T-helper 1 cell treated with Interleukin-12 subunit alpha and Interleukin-12 subunit beta and Interleukin-4 antibody, amounts not matched to agents 30 μg/mL and 1 μg/mL, for 36 hours (primary cell): Measurements from ENCODE around the gene PSEN1.
"Not testable (repeated sequence)": the region's sequence is repeated elsewhere in the genome, so short reads cannot be mapped to it uniquely, and the experiment has no call there.

Source experiments
- H3K27ac Mint-ChIP-seq: one replicate; pipeline ENCODE4 v1.8.0; 2021; ENCODE audit warnings: mild to moderate bottlenecking, mixed read lengths
- H3K27me3 Mint-ChIP-seq: one replicate; pipeline ENCODE4 v1.8.0; 2021; ENCODE audit warnings: low read depth, mixed read lengths
- H3K36me3 Mint-ChIP-seq: one replicate; pipeline ENCODE4 v1.8.0; 2021; ENCODE audit warnings: low read depth, mixed read lengths
- H3K4me1 Mint-ChIP-seq: one replicate; pipeline ENCODE4 v1.8.0; 2021; ENCODE audit warnings: low read depth, mixed read lengths
- H3K4me3 Mint-ChIP-seq: one replicate; pipeline ENCODE4 v1.8.0; 2021; ENCODE audit warnings: mild to moderate bottlenecking, moderate library complexity, mixed read lengths
- H3K9me3 Mint-ChIP-seq: one replicate; pipeline ENCODE4 v1.8.0; 2021; ENCODE audit warnings: mixed read lengths

Gene PSEN1

GRCh38 chr14:73176685-73177084, 40.4 kb downstream of the PSEN1 start:
- Mint-ChIP-seq H3K27me3 (no peaks in the 10 kb centered on the region), H3K9me3 (no peaks in the 10 kb centered on the region), H3K4me1 (peaks cover 5% of the 10 kb centered on the region), H3K27ac (no peak overlapping the region), H3K4me3 (no peak overlapping the region), H3K36me3 (peaks cover 46% of the 10 kb centered on the region)

- no peaks in the 10 kb centered on the region for H3K27me3 Mint-ChIP-seq
- no peaks in the 10 kb centered on the region for H3K9me3 Mint-ChIP-seq
- peak overlapping the region; percentile 34 for H3K27ac Mint-ChIP-seq
- H3K4me3 Mint-ChIP-seq, result no peak overlapping the region
- H3K4me1 Mint-ChIP-seq, result peaks cover 5% of the 10 kb centered on the region
- peaks cover 28% of the 10 kb centered on the region for H3K36me3 Mint-ChIP-seq
Measured at GRCh38 chr14:73180385-73180805, 44.1 kb downstream of the PSEN1 start.

- H3K36me3 Mint-ChIP-seq, result peaks cover 28% of the 10 kb centered on the region
- not testable (repeated sequence) for H3K27ac Mint-ChIP-seq, H3K4me1 Mint-ChIP-seq, H3K27me3 Mint-ChIP-seq, H3K9me3 Mint-ChIP-seq, H3K4me3 Mint-ChIP-seq
Measured at GRCh38 chr14:73180969-73181368, 44.7 kb downstream of the PSEN1 start.

- no peaks in the 10 kb centered on the region for H3K9me3 Mint-ChIP-seq
- peaks cover 20% of the 10 kb centered on the region for H3K36me3 Mint-ChIP-seq
- no peaks in the 10 kb centered on the region for H3K27me3 Mint-ChIP-seq
- H3K4me3 Mint-ChIP-seq, result no peak overlapping the region
- no peak overlapping the region for H3K27ac Mint-ChIP-seq
- H3K4me1 Mint-ChIP-seq, result peaks cover 4% of the 10 kb centered on the region
Measured at GRCh38 chr14:73188501-73188911, 52.2 kb downstream of the PSEN1 start.

- no peaks in the 10 kb centered on the region for H3K27me3 Mint-ChIP-seq
- H3K27ac Mint-ChIP-seq, result no peak overlapping the region
- H3K4me3 Mint-ChIP-seq, result no peak overlapping the region
- H3K9me3 Mint-ChIP-seq, result no peaks in the 10 kb centered on the region
- H3K36me3 Mint-ChIP-seq, result peaks cover 24% of the 10 kb centered on the region
- H3K4me1 Mint-ChIP-seq, result peaks cover 4% of the 10 kb centered on the region
Measured at GRCh38 chr14:73189651-73190050, 53.3 kb downstream of the PSEN1 start.

GRCh38 chr14:73191441-73191840, 55.1 kb downstream of the PSEN1 start:
- Mint-ChIP-seq H3K36me3 (peaks cover 34% of the 10 kb centered on the region), H3K27ac (no peak overlapping the region), H3K4me1 (peaks cover 4% of the 10 kb centered on the region), H3K4me3 (no peak overlapping the region), H3K9me3 (no peaks in the 10 kb centered on the region), H3K27me3 (no peaks in the 10 kb centered on the region)

GRCh38 chr14:73194306-73194705, 58.0 kb downstream of the PSEN1 start:
- not testable (repeated sequence) for H3K27ac Mint-ChIP-seq, H3K9me3 Mint-ChIP-seq, H3K4me1 Mint-ChIP-seq, H3K4me3 Mint-ChIP-seq, H3K27me3 Mint-ChIP-seq
- peaks cover 42% of the 10 kb centered on the region for H3K36me3 Mint-ChIP-seq

GRCh38 chr14:73198253-73198652, 61.9 kb downstream of the PSEN1 start:
- H3K27me3 Mint-ChIP-seq, result no peaks in the 10 kb centered on the region
- H3K4me3 Mint-ChIP-seq, result no peak overlapping the region
- peaks cover 52% of the 10 kb centered on the region for H3K36me3 Mint-ChIP-seq
- no peaks in the 10 kb centered on the region for H3K9me3 Mint-ChIP-seq
- H3K4me1 Mint-ChIP-seq, result no peaks in the 10 kb centered on the region
- H3K27ac Mint-ChIP-seq, result no peak overlapping the region

- H3K36me3 Mint-ChIP-seq, result peaks cover 66% of the 10 kb centered on the region
- H3K27ac Mint-ChIP-seq, result no peak overlapping the region
- H3K9me3 Mint-ChIP-seq, result peaks cover 15% of the 10 kb centered on the region
- H3K27me3 Mint-ChIP-seq, result no peaks in the 10 kb centered on the region
- H3K4me3 Mint-ChIP-seq, result no peak overlapping the region
- no peaks in the 10 kb centered on the region for H3K4me1 Mint-ChIP-seq
Measured at GRCh38 chr14:73203527-73203926, 67.2 kb downstream of the PSEN1 start.

- H3K36me3 Mint-ChIP-seq, result peaks cover 60% of the 10 kb centered on the region
- no peaks in the 10 kb centered on the region for H3K4me1 Mint-ChIP-seq
- no peak overlapping the region for H3K4me3 Mint-ChIP-seq
- peaks cover 15% of the 10 kb centered on the region for H3K9me3 Mint-ChIP-seq
- H3K27ac Mint-ChIP-seq, result no peak overlapping the region
- no peaks in the 10 kb centered on the region for H3K27me3 Mint-ChIP-seq
Measured at GRCh38 chr14:73207615-73208014, 71.3 kb downstream of the PSEN1 start.

GRCh38 chr14:73208390-73208789, 72.1 kb downstream of the PSEN1 start:
- peaks cover 15% of the 10 kb centered on the region for H3K9me3 Mint-ChIP-seq
- no peaks in the 10 kb centered on the region for H3K27me3 Mint-ChIP-seq
- peaks cover 60% of the 10 kb centered on the region for H3K36me3 Mint-ChIP-seq
- H3K4me3 Mint-ChIP-seq, result no peak overlapping the region
- H3K4me1 Mint-ChIP-seq, result peaks cover 2% of the 10 kb centered on the region
- no peak overlapping the region for H3K27ac Mint-ChIP-seq

GRCh38 chr14:73208846-73209245, 72.5 kb downstream of the PSEN1 start:
- Mint-ChIP-seq H3K4me3 (no peak overlapping the region), H3K27me3 (no peaks in the 10 kb centered on the region), H3K4me1 (peaks cover 2% of the 10 kb centered on the region), H3K9me3 (peaks cover 15% of the 10 kb centered on the region), H3K27ac (no peak overlapping the region), H3K36me3 (peaks cover 61% of the 10 kb centered on the region)

GRCh38 chr14:73209953-73210352, 73.6 kb downstream of the PSEN1 start:
- H3K4me3 Mint-ChIP-seq, result no peak overlapping the region
- H3K4me1 Mint-ChIP-seq, result peaks cover 2% of the 10 kb centered on the region
- no peaks in the 10 kb centered on the region for H3K27me3 Mint-ChIP-seq
- peaks cover 15% of the 10 kb centered on the region for H3K9me3 Mint-ChIP-seq
- peaks cover 59% of the 10 kb centered on the region for H3K36me3 Mint-ChIP-seq
- no peak overlapping the region for H3K27ac Mint-ChIP-seq

GRCh38 chr14:73211251-73212040, 75.1 kb downstream of the PSEN1 start:
- peaks cover 15% of the 10 kb centered on the region for H3K9me3 Mint-ChIP-seq
- no peaks in the 10 kb centered on the region for H3K27me3 Mint-ChIP-seq
- H3K4me1 Mint-ChIP-seq, result peaks cover 2% of the 10 kb centered on the region
- no peak overlapping the region for H3K4me3 Mint-ChIP-seq
- H3K27ac Mint-ChIP-seq, result no peak overlapping the region
- peaks cover 48% of the 10 kb centered on the region for H3K36me3 Mint-ChIP-seq

- Mint-ChIP-seq H3K36me3 (peaks cover 44% of the 10 kb centered on the region), H3K4me3 (no peak overlapping the region), H3K9me3 (no peaks in the 10 kb centered on the region), H3K27me3 (no peaks in the 10 kb centered on the region), H3K4me1 (peaks cover 2% of the 10 kb centered on the region), H3K27ac (no peak overlapping the region)
Measured at GRCh38 chr14:73216030-73216429, 79.7 kb downstream of the PSEN1 start.
